NCI-H2196 (cell line): ENCODE measurements around the gene LIPA.
"Not testable (repeated sequence)": the region's sequence is repeated elsewhere in the genome, so short reads cannot be mapped to it uniquely, and the experiment has no call there.

Source experiments
- DNase-seq: peaks from one replicate; lab custom pipeline; 2025; ENCODE audit not compliant: unreplicated experiment; lab: John Stamatoyannopoulos, UW

The LIPA gene

GRCh38 chr10:89251409-89252224 is at the start of gene LIPA:
TSS of gene LIPA (minus strand) at chr10:89251775. CDS start at chr10:89247648, 4,127 bp downstream.
- peak; percentile 84 for DNase-seq

DNA sequence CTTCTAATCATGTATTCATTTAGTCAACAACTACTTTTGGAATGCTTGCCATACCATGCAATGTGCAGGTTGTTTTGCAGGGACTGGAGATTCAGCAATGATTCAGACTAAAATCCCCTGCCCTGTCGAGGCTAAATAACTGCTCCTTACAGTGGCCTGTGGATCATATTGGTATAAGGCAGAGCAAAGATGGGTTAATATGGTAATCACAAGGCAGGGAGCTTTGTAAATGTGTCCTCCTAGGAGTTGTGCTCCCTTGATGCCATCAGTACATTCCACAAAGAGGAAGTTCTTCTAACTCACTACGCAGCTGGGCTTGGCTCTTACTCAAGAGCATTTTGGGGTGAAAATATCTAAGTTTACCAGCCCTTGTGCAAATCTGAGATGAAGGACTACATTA is 49.7 kb upstream of the LIPA start:
- no peak for DNase-seq

DNA sequence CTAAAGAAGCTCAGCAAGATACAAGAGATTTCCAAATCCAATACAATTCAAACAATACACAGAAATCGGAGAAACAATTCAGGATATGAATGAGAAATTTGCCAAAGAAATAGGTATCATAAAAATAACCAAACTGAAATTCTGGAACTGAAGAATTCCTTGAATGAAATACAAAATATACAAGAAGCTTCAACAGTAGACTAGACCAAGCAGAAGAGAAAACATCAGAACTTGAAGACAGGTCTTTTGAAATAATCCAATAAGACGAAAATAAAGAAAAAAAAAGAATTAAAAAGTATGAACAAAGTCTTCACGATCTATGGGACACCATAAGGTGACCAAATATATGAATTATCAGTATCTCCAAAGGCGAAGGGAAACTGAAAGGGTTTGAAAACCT is 47.5 kb upstream of the LIPA start:
- DNase-seq = no peak

GRCh38 chr10:89297791-89298190 is 46.2 kb upstream of the LIPA start:
- DNase-seq = no peak

DNA sequence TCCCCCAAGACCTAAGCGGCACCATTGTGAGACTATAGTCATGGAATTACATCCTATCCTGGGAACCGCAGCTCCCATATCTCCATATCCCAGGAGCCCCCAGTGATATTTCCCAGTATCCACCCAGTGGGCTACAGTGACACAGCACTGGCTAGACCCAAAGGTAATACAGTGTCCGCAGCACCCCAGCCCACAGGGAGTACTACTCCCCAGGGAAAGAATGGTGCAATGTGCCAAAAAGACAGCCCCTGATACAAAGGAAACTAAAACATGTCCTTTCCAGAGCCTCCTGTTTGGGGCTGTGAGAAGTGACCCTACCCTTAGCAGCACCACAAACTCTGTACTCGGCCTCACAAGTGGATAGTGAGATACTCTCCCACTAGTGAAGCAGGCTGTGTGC is 45.8 kb upstream of the LIPA start:
- no peak for DNase-seq

DNA sequence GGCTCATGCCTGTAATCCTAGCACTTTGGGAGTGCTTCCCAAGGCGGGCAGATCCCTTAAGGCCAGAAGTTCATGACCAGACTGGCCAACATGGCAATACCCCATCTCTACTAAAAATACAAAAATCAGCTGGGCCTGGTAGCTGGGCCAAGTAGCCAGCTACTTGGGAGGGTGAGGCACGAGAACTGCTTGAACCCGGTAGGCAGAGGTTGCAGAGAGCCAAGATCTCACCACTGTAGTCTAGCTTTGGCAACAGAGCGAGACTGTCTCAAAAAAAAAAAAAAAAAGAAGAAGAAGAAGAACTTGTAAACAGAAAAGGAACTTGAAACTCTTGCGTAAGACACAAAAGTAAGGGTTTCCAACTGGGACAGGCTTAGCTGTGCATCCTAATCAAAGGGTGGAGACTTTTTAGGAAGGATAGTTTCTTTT is 44.7 kb upstream of the LIPA start:
- DNase-seq = no peak

DNA sequence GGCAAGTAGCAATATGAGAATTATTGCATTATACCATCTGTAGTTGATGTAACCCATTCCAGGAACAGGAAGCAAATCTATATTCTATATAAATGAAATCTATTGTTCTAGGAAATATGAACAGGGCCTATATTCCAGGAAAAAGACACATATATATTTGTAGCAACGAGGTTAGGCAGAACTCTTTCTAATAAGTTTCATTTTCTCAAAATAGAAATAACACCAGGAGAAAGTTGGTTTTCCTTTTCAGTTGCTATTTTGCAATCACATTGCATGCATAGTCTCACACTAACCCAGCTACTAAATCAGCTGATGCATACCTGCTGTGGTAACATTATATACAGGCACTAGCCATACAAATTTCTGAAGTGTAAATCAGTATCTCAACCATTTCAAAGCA is 44.0 kb upstream of the LIPA start:
- no peak for DNase-seq

DNA sequence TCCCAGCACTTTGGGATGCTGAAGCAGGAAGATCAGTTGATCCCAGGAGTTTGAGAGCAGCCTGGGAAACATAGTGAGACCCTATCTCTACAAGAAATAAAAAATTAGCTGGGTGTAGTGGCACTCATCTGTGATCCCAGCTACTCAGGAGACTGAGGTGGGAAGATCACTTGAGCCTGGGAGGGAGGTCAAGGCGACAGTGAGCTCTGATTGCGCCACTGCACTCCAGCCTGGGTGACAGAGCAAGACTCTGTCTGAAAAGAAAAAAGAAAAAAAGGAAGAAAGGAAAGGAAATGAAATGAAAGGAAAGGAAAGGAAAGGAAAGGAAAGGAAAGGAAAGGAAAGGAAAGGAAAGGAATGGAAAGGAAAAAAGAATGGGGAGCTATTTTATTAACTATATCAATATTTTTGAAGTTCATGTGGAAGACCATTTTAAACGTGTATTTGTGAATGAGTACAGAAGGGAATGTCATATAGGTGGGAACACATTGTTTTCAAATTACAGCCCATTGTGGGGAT is 43.2 kb upstream of the LIPA start:
- no peak for DNase-seq

DNA sequence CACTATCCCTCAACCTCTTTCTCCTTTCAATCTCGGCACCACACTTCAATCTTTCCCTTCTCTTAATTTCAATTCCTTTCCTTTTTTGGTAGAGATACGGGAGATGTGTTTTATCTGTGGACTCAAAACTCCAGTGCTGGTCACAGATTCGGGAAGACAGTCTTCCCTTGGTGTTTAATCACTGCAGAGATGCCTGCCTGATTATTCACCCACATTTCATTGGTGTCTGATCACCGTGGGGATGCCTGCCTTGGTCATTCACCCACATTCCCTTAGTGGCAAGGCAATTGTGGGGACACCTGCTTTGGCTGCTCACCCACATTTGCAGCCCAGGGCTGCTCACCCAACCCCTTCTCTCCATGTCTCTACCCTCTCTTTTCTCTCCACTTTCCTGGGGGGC is 33.7 kb upstream of the LIPA start:
- DNase-seq = not testable (repeated sequence)

- not testable (repeated sequence) for DNase-seq
These were observed 33.1 kb upstream of the LIPA start for GRCh38 chr10:89284711-89285110.

DNA sequence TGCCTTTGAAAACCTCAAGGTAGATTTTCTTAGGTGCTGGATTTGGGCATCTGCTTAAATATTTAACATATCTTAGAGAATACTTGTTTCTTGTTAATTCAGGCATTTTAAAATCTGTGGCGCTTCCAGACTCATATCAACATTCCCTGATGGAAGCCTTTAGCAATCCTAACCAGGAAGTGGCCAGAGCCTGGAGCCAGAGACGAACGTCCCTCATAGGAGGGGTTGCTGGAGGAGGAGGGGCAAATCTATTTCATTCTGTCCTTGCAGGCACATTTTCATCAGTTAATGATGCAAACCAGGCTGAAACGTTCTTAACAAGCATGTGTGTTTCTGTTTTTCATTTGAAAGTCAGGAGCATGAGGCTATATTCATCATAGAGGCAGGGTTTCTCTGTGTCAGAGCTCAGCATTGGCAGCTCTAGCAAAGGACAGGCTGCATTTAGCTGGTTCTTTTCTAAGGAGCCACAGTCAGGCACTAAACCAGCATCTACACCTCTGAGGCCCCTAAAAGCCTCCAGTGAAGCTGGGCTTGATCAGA is 32.4 kb upstream of the LIPA start:
- DNase-seq = no peak

DNA sequence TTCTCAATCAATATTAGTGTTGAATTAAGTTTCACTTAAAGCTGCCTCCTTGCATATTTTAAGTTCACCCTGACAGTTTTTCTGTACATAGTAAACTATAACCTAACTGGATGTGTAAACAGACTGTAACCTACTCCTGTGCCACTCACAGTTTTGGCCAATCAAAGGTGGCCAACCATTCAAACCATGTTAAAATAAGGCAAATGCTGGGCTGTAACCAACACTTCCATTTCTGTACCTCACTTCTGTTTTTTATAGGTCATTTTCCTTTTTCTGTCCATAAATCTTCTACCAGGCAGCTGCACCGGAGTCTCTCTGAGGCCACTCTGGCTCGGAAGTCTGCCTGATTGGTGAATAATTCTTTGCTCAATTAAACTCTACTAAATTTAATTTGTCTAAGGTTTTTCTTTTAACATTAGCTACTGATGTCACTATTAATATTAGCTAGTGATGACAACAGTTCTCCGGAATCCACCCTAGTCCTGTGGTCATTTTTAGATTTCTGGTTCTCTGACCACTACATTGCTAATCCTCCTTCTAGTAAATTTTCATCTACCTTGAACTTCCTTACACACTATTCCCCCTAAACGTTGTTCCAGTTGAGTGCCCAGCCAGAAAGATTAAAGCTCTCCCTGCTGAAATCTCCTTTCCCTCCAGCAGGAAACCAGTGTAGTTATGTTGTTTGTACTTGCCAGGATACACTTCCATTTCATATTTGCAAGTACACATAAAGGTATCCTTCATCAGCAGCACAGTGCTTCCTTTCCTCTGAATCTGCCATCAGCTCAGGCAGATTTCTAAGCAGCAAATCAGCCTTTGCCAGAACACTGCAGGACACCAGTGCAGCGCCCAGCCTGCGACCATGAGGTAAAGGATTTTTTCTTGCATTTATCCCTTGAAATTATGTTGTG is 31.7 kb upstream of the LIPA start:
- no peak for DNase-seq

DNA sequence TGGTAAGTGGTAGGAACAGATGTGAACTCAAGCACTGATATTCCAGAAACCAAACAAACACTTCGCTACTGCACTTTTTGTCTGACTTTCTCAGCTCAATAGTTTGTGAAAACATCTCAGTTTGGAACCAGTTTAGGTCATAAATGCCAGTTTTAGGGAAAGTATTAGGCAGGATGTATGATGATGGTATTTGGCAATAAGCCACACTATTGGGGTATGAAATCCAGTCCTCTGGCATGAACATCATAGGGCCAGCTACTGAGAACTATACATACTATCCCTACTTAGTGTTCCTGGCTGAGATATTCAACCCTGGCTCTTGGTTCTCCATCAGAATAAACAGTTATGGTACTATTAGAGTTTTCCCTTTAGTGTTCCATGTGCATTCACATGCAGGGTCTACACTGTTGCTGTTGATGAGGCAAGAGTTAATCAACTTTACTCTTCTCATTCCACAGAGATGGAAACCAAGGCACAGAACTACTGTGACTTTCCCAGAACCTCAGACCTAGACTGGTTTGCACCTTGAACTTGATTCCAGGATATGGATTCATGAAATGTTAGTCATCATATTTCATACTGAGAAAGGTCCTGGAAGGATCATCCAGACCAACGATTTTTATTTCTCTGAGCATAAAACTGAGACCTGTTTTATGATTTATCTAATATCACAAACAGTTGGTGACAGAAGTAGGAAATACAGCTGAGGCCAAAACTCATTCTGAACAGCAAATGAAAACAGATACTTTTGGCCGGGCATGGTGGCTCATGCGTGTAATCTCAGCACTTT is 30.2 kb upstream of the LIPA start:
- no peak for DNase-seq

DNA sequence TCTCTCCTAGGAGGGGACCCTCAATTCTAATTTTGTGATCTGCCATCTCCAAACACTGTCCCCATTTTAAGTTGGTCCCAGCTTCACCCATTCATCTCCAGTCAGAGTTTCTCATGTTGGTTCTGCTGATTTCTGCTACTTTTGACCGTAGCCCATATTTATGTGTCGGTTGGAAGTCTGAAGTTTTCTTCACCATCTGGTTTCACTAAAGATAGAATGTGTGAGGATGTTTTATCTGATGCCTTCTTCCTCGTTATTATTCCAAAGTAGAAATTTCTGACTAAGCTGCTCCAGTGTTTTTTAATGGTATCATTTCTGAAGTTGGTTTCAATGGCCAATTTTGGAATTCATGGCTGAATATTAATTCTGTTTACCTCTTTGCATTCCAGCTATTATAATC is 28.9 kb upstream of the LIPA start:
- no peak for DNase-seq

DNA sequence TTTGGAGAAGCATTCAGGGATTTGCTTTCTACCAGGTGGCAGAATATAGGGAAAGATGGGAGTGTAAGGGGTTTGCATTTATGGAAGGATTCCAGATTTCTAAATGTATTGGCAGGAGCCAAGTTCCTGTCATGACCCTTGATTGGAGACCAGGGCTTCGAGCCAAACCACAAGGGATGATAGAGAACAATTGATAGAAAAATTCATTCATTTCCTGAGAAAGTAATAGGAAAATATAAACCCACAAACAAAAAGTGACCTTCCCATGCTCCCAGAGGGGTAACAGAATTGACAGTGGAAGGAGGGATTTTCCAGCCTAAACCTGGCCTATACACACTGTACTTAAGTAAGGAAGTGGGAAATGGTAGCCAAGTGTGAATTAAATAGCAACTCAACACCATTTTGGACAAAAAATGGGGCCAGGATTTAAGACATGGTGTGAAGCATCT is 27.9 kb upstream of the LIPA start:
- DNase-seq = no peak

DNA sequence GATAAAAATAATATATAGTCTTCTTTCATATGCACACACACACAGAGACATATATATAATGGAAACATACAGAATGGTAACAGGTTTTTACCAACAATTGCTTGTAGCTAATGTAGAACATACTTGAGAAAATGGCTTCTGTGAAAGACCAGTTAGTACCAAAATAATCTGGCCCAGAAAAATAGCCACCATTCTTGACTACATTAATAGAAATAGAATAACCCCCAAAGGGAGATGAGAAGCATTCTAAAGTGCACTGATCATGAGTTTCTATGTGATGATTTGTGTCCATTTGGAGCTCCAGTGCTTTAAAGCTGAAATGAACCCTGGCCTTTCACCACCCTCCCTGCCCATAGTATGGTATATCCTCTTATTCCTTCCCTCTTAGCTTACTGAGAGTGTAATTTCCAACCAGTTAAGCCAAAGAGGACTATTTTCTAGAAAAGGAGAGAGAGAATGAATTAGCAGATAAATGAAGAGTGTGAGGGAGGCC is 27.4 kb upstream of the LIPA start:
- DNase-seq = no peak

GRCh38 chr10:89278034-89278535 is 26.5 kb upstream of the LIPA start:
- peak; percentile 8 for DNase-seq

GRCh38 chr10:89275383-89275782 is 23.8 kb upstream of the LIPA start:
- DNase-seq = peak; percentile 6

- no peak for DNase-seq
These were observed 23.4 kb upstream of the LIPA start for GRCh38 chr10:89274928-89275327.

- DNase-seq = no peak
These were observed 22.1 kb upstream of the LIPA start for GRCh38 chr10:89273680-89274079.
